Mucosa of rectum (tissue), 2 donors: ENCODE results near the gene GALR1.
"Not testable (repeated sequence)": the region's sequence is repeated elsewhere in the genome, so short reads cannot be mapped to it uniquely, and the experiment has no call there.

Experiments used
- H3K27ac ChIP-seq, 2 donors: one replicate each; pipeline ENCODE4 v1.7.0; 2013; ENCODE audit warnings: inconsistent platforms in 2 of 2, low read depth in 2 of 2, low read length in 2 of 2
- H3K27me3 ChIP-seq, 2 donors: one replicate each; pipeline ENCODE4 v1.7.0; 2013; ENCODE audit warnings: low read length in 2 of 2; ENCODE audit not compliant: control insufficient read depth in 2 of 2, insufficient read depth in 2 of 2
- H3K36me3 ChIP-seq, 2 donors: one replicate each; pipeline ENCODE4 v1.7.0; 2013; ENCODE audit warnings: low read length in 2 of 2; ENCODE audit not compliant: control insufficient read depth in 2 of 2, insufficient read depth in 2 of 2
- H3K4me1 ChIP-seq, 2 donors: one replicate each; pipeline ENCODE4 v1.7.0; 2013; ENCODE audit warnings: low read length in 2 of 2, mild to moderate bottlenecking in 1 of 2; ENCODE audit not compliant: control insufficient read depth in 2 of 2, insufficient read depth in 2 of 2
- H3K4me3 ChIP-seq, 2 donors: one replicate each; pipeline ENCODE4 v1.7.0; 2013; ENCODE audit warnings: low read length in 2 of 2
- H3K9ac ChIP-seq, 2 donors: one replicate each; pipeline ENCODE4 v1.7.0; 2013; ENCODE audit warnings: low read length in 2 of 2, low read depth in 1 of 2, mild to moderate bottlenecking in 1 of 2
- H3K9me3 ChIP-seq, 2 donors: one replicate each; pipeline ENCODE4 v1.7.0; 2013; ENCODE audit warnings: low read length in 2 of 2; ENCODE audit not compliant: control insufficient read depth in 2 of 2
- donor health status: healthy.
- donor health status: Normal muscosa, but diverticular disease.

GALR1 gene

GRCh38 chr18:77209587-77209986 lies 40.1 kb upstream of the GALR1 start:
- H3K9me3 ChIP-seq, result no peaks in the 10 kb centered on the region
- H3K27me3 ChIP-seq, result no peaks in the 10 kb centered on the region
- peaks cover 4% of the 10 kb centered on the region in 2 donors for H3K4me1 ChIP-seq
- H3K36me3 ChIP-seq, result no peaks in the 10 kb centered on the region
- no peak overlapping the region for H3K9ac ChIP-seq
- H3K4me3 ChIP-seq, result no peak overlapping the region
- H3K27ac ChIP-seq, result no peak overlapping the region

DNA sequence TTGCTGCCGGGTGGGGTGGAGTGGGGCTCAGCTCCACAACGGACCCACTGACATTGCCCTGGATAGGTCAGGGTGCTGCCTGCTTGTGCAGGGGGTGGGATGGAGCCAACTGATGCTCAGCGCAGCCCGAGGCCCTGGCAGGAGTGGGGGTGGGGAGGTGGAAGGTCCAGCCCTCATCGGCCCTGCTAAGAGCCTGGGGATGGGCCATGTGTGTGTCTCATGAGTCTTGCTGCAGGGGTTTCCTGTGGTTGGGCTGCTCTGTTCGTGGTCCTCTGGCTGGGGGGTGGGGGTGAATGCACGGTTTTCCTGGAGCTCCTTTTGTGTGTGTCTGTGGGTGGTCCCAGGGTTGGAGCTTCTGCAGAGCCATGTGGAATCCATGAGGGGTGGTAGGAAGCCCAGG lies 39.4 kb upstream of the GALR1 start:
- Histone ChIP-seq H3K4me1 (peaks cover 4% of the 10 kb centered on the region in 2 donors), H3K9ac (no peak overlapping the region), H3K4me3 (no peak overlapping the region), H3K9me3 (no peaks in the 10 kb centered on the region), H3K27ac (no peak overlapping the region), H3K36me3 (no peaks in the 10 kb centered on the region), H3K27me3 (no peaks in the 10 kb centered on the region)

- no peak overlapping the region for H3K27ac ChIP-seq
- no peak overlapping the region for H3K4me3 ChIP-seq
- H3K9ac ChIP-seq, result no peak overlapping the region
- H3K36me3 ChIP-seq, result no peaks in the 10 kb centered on the region
- no peaks in the 10 kb centered on the region for H3K9me3 ChIP-seq
- no peaks in the 10 kb centered on the region for H3K4me1 ChIP-seq
- no peaks in the 10 kb centered on the region for H3K27me3 ChIP-seq
Observed at GRCh38 chr18:77218642-77219041, 31.0 kb upstream of the GALR1 start.

GRCh38 chr18:77220726-77221125 lies 28.9 kb upstream of the GALR1 start:
- no peaks in the 10 kb centered on the region for H3K36me3 ChIP-seq
- H3K4me3 ChIP-seq, result no peak overlapping the region
- H3K27me3 ChIP-seq, result no peaks in the 10 kb centered on the region
- H3K4me1 ChIP-seq, result no peaks in the 10 kb centered on the region
- no peak overlapping the region for H3K27ac ChIP-seq
- no peak overlapping the region for H3K9ac ChIP-seq
- H3K9me3 ChIP-seq, result no peaks in the 10 kb centered on the region

GRCh38 chr18:77222464-77222863 lies 27.2 kb upstream of the GALR1 start:
- H3K9me3 ChIP-seq, result no peaks in the 10 kb centered on the region
- no peak overlapping the region for H3K27ac ChIP-seq
- no peak overlapping the region for H3K9ac ChIP-seq
- H3K4me1 ChIP-seq, result no peaks in the 10 kb centered on the region
- H3K4me3 ChIP-seq, result no peak overlapping the region
- H3K36me3 ChIP-seq, result no peaks in the 10 kb centered on the region
- H3K27me3 ChIP-seq, result no peaks in the 10 kb centered on the region

- no peak overlapping the region for H3K9ac ChIP-seq
- no peak overlapping the region for H3K27ac ChIP-seq
- no peak overlapping the region for H3K4me3 ChIP-seq
- H3K36me3 ChIP-seq, result no peaks in the 10 kb centered on the region
- no peaks in the 10 kb centered on the region for H3K4me1 ChIP-seq
- no peaks in the 10 kb centered on the region for H3K9me3 ChIP-seq
- H3K27me3 ChIP-seq, result no peaks in the 10 kb centered on the region
Observed at GRCh38 chr18:77223221-77223639, 26.4 kb upstream of the GALR1 start.

DNA sequence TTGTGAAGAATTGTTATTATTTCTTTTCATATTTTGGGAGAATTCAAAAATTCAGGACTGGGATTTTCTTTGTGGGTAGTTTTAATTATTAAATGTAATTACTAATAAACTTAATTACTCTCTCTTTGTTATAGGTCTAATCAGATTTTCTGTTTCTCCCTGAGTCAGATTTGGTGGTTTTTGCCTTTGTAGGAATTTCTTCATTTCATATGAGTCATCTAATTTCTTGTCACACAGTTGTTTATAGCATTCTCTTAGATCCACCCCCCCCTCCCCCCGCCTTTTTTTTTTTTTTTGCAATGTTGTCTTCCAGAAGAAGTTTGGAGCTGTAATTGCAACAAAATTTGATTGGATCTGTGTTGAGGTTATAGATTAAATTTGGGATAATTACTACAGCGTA lies 26.0 kb upstream of the GALR1 start:
- no peak overlapping the region for H3K9ac ChIP-seq
- H3K27me3 ChIP-seq, result no peaks in the 10 kb centered on the region
- H3K9me3 ChIP-seq, result no peaks in the 10 kb centered on the region
- no peak overlapping the region for H3K4me3 ChIP-seq
- H3K27ac ChIP-seq, result no peak overlapping the region
- no peaks in the 10 kb centered on the region for H3K4me1 ChIP-seq
- no peaks in the 10 kb centered on the region for H3K36me3 ChIP-seq

DNA sequence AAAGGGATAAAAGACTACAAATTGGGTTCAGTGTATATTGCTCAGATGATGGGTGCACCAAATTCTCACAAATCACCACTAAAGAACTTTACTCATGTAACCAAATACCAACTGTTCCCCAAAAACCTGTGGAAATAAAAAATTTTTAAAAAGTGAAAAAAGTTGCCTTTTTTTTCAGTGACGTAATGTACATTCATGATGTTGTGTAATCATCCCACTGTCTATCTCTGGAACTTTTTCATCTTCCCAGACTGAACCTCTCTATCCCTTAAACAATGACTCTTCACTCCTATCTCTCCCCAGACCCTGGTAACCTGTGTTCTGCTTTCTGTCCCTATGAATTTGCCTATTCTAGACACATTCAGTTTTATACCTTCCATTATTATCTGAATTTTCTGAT lies 19.0 kb upstream of the GALR1 start:
- Histone ChIP-seq H3K27me3 (no peaks in the 10 kb centered on the region), H3K4me3 (no peak overlapping the region), H3K9ac (no peak overlapping the region), H3K4me1 (no peaks in the 10 kb centered on the region), H3K9me3 (peaks cover 0 to 2% of the 10 kb centered on the region in 2 donors), H3K27ac (no peak overlapping the region), H3K36me3 (no peaks in the 10 kb centered on the region)

DNA sequence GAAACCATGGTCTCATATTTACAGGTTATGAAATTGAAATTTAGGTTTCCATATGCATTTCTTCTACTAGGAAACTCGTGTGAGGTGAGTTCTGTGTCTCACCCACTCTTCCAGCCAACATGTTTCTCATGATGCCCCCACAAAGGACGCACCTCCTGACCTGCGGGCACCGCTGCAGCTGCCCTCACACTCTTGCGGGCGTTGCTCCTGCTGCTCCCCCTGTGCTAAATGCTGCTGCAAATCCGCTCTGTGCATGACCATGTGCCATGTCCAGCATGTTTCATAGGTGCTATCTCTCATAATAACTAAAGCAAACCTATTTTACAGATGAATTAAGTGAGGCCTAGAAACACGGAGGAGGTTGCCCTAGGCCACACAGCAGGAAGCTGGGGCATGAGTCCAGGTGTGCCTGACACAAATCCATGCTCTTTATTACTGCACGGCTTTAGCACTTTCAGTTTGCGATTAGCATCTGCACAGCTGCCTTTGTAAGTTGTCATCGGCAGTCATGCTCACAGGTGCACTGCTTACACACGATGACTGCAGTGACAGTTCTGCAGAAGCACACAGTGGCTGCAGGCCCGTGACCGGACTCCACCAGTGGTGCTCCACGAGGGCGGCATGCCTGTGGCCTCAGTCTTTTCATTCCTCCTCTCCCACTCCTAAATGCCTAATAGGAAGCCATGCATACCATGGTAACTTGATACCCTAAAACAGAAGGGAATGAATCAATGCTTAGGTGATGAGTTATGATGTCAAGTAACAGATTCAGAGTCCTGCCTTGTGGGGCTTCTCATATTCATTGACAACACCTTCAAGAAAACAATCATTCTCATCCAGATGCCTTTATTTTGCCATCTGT lies 14.9 kb upstream of the GALR1 start:
- Histone ChIP-seq H3K27ac (no peak overlapping the region), H3K9ac (no peak overlapping the region), H3K9me3 (peaks cover 8 to 12% of the 10 kb centered on the region in 2 donors), H3K4me1 (no peaks in the 10 kb centered on the region), H3K36me3 (no peaks in the 10 kb centered on the region), H3K27me3 (no peaks in the 10 kb centered on the region), H3K4me3 (no peak overlapping the region)

DNA sequence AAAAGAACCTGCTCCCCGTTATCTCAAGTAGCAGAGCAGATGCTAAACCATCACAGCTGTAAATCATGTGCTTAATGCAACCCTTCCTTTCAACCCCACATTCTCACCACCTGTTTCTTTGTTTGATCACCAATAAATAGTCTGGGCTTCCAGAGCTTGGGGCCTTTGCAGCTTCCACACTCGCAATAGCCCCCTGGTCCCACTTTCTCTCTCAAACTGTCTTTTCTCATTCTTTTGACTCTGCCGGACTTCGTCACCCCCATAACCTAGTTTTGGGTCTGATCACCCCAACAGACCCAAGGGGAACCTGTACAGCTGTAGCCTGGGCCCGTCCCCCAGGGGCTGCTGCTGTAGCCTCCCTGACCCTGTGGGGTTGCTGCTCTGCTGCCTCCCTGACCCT lies 10.4 kb upstream of the GALR1 start:
- not testable (repeated sequence) for H3K4me3 ChIP-seq, H3K4me1 ChIP-seq, H3K27ac ChIP-seq, H3K9ac ChIP-seq, H3K36me3 ChIP-seq, H3K27me3 ChIP-seq
- peaks cover 8 to 15% of the 10 kb centered on the region in 2 donors for H3K9me3 ChIP-seq
